ENCODE data around the gene PPWD1.

DNA sequence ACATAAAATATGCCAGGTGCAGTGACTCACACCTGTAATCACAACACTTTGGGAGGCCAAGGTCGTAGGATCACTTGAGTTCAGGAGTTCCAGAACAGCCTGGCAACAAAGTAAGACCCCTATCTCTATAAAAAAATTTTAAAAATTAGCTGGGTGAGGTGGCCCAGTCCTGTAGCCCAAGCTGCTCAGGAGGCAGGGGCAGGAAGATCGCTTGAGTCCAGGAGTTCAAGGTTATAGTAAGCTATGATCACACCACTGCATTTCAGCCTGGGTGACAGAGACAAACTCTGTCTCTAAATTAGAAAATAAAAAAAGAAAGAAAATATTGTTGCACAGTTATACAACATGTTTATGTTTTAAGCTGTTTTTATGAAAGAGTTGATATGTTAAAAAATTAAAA lies 6.9 kb upstream of the PPWD1 start:
- TF ChIP-seq, protein P1, sequence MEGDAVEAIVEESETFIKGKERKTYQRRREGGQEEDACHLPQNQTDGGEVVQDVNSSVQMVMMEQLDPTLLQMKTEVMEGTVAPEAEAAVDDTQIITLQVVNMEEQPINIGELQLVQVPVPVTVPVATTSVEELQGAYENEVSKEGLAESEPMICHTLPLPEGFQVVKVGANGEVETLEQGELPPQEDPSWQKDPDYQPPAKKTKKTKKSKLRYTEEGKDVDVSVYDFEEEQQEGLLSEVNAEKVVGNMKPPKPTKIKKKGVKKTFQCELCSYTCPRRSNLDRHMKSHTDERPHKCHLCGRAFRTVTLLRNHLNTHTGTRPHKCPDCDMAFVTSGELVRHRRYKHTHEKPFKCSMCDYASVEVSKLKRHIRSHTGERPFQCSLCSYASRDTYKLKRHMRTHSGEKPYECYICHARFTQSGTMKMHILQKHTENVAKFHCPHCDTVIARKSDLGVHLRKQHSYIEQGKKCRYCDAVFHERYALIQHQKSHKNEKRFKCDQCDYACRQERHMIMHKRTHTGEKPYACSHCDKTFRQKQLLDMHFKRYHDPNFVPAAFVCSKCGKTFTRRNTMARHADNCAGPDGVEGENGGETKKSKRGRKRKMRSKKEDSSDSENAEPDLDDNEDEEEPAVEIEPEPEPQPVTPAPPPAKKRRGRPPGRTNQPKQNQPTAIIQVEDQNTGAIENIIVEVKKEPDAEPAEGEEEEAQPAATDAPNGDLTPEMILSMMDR (IDR thresholded peaks at IDR 0.05), result no peak
- no peak for TF ChIP-seq POLR2AphosphoS5 (IDR thresholded peaks at IDR 0.05)
- TF ChIP-seq POLR2A (IDR thresholded peaks at IDR 0.05), result no peak
